K562 (cell line): Measurements from ENCODE around the gene AMOTL1. TPM values are rescaled to one million over a fixed set of nuclear protein-coding genes. Genes with fewer than 3 reads are reported as not detected.

Source experiments
- ATAC-seq: fragments of 200-7000 bp; cut with Tn5 transposase; 3 replicates; pipeline ENCODE4 v1.9.1; 2020; ENCODE audit warnings: moderate library complexity
- BruUV-seq: library from RNA; stranded (reverse); fragments of 400-500 nt; replicated peaks from 2 replicates; lab custom pipeline; 2021; lab: Mats Ljungman, UMichigan
- CTCF ChIA-PET: fragments of 300-600 bp; formaldehyde crosslinking; extraction: SDS; loops from one replicate; lab custom pipeline; 2021; ENCODE audit warnings: low intra/inter-chr PET ratio; lab: Yijun Ruan, JAX
- POLR2A ChIA-PET: fragments of 300-600, 350-650 bp; sonication (Branson Sonifier 250); formaldehyde crosslinking; extraction: SDS; loops from one replicate; lab custom pipeline; 2021; ENCODE audit warnings: antibody characterized with exemption, inconsistent platforms; lab: Yijun Ruan, JAX
- DNase-seq, 4 experiments: peaks; one replicate each; pipeline versions ENCODE4 v3.0.0 to v3.0.0-alpha.2; 2011 to 2018; ENCODE audit warnings: low spot score in 3 of 4, mixed read lengths in 3 of 4; ENCODE audit errors: extremely low read depth in 1 of 4
- FAIRE-seq: peaks from 2 replicates; lab custom pipeline; 2011; peaks lifted over from hg19 to GRCh38; lab: Jason Lieb, UNC
- H2AFZ ChIP-seq: 2 replicates; pipeline ENCODE4 v1.6.0; 2011; ENCODE audit warnings: low read depth, low read length, control low read depth, inconsistent platforms
- H3K27ac ChIP-seq: fragments of 200-600 bp; 3 replicates; pipeline ENCODE4 v1.8.0; 2011; ENCODE audit warnings: low read depth, mild to moderate bottlenecking, control low read depth, inconsistent platforms, low read length, moderate library complexity, mixed read lengths; ENCODE audit errors: extremely low read depth
- H3K27me3 ChIP-seq, 2 experiments: fragments of 300-600 bp in 1 of 2; 2 replicates in 1 of 2; 3 replicates in 1 of 2; pipeline versions ENCODE4 v1.6.0 to v1.8.0; 2011; ENCODE audit warnings: inconsistent platforms in 2 of 2, low read length in 2 of 2, mild to moderate bottlenecking in 1 of 2, mixed read lengths in 1 of 2, moderate library complexity in 1 of 2; ENCODE audit not compliant: control insufficient read depth in 2 of 2, insufficient read depth in 2 of 2
- H3K36me3 ChIP-seq: fragments of 300-600 bp; 3 replicates; pipeline ENCODE4 v1.8.0; 2011; ENCODE audit warnings: mild to moderate bottlenecking, low read length, inconsistent platforms; ENCODE audit not compliant: control insufficient read depth, insufficient read depth
- H3K4me1 ChIP-seq, 2 experiments: fragments of 200-600 bp in 1 of 2; replicated peaks in 1 of 2; 2 replicates in 1 of 2; 3 replicates in 1 of 2; pipeline versions ENCODE4 v1.5.1 to v1.8.0; 2011; ENCODE audit warnings: inconsistent platforms in 2 of 2, low read length in 2 of 2, mild to moderate bottlenecking in 1 of 2, mixed read lengths in 1 of 2, moderate library complexity in 1 of 2; ENCODE audit not compliant: control insufficient read depth in 2 of 2, insufficient read depth in 2 of 2
- H3K4me2 ChIP-seq: 2 replicates; pipeline ENCODE4 v1.6.1; 2011; ENCODE audit warnings: low read length, control low read depth, inconsistent platforms, mixed read lengths; ENCODE audit not compliant: insufficient read depth
- H3K4me3 ChIP-seq: fragments of 200-600 bp; sonication (generic), shearing (Covaris generic); 2 replicates; pipeline ENCODE4 v1.5.1; 2016; ENCODE audit warnings: control low read depth, inconsistent platforms
- H3K79me2 ChIP-seq: fragments of 200-600 bp; 3 replicates; pipeline ENCODE4 v1.8.0; 2011; ENCODE audit warnings: low read length, inconsistent platforms; ENCODE audit not compliant: control insufficient read depth, insufficient read depth
- H3K9ac ChIP-seq, 2 experiments: 2 replicates each; pipeline versions ENCODE4 v1.6.0 to v1.6.1; 2011; ENCODE audit warnings: low read depth in 2 of 2, low read length in 2 of 2, control low read depth in 1 of 2, inconsistent platforms in 1 of 2, mild to moderate bottlenecking in 1 of 2, mixed read lengths in 1 of 2; ENCODE audit not compliant: insufficient read depth in 1 of 2
- H3K9me1 ChIP-seq: one replicate; pipeline ENCODE4 v1.6.0; 2011; ENCODE audit warnings: inconsistent platforms, mild to moderate bottlenecking, low read length, moderate library complexity; ENCODE audit not compliant: control insufficient read depth, insufficient read depth
- H3K9me3 ChIP-seq: replicated peaks from 2 replicates; pipeline ENCODE4 v1.5.1; 2011; ENCODE audit warnings: low read depth, low read length, inconsistent platforms; ENCODE audit not compliant: control insufficient read depth, insufficient read depth
- H4K20me1 ChIP-seq: replicated peaks from 2 replicates; pipeline ENCODE4 v1.6.1; 2011; ENCODE audit warnings: low read length, inconsistent platforms, mixed read lengths; ENCODE audit not compliant: control insufficient read depth, insufficient read depth
- PCBP2 ChIP-seq: fragments of 200-400 bp; formaldehyde crosslinking; IDR thresholded peaks from 2 replicates; pipeline ENCODE4 v1.6.1; 2018; ENCODE audit warnings: low read length, low read depth, mild to moderate bottlenecking, moderate library complexity; ENCODE audit not compliant: poor library complexity, severe bottlenecking
- SETDB1 ChIP-seq: IDR thresholded peaks from one replicate; pipeline ENCODE4 v1.6.1; 2012; ENCODE audit warnings: low read length, control low read depth, inconsistent platforms
- TEAD4 ChIP-seq, 2 experiments: sonication (generic) in 1 of 2; formaldehyde crosslinking in 1 of 2; IDR thresholded peaks; 2 replicates each; pipeline versions ENCODE4 v1.6.1 to v1.8.0; 2012 to 2022; ENCODE audit warnings: borderline replicate concordance in 1 of 2, inconsistent platforms in 1 of 2, low read length in 1 of 2, mild to moderate bottlenecking in 1 of 2, missing genetic modification reagents in 1 of 2
- ZNF174 ChIP-seq: fragments of 250-450 bp; sonication (Bioruptor Pico); IDR thresholded peaks from 2 replicates; pipeline ENCODE4 v1.4.0; 2020; ENCODE audit warnings: mild to moderate bottlenecking
- ZNF780A ChIP-seq: fragments of 250-450 bp; sonication (Bioruptor Pico); IDR thresholded peaks from 2 replicates; pipeline ENCODE4 v1.5.0; 2021; ENCODE audit warnings: mild to moderate bottlenecking
- WGBS: fragments of 100-300 bp; shearing (Covaris generic); methylation state at CpG from one replicate; pipeline ENCODE4 v1.1.6; 2016; ENCODE audit warnings: low coverage, mixed read lengths; ENCODE audit not compliant: insufficient coverage; ENCODE audit errors: missing lambda C conversion rate; 5-methylcytosine and 5-hydroxymethylcytosine counted together
- in situ Hi-C: fragments of 300-500 bp; cut with MboI; formaldehyde crosslinking; loops from 4 replicates; pipeline ENCODE4 v1.15.0; 2018; ENCODE audit warnings: inconsistent platforms, mixed read lengths
- intact Hi-C: fragments of 100-400 bp; cut with micrococcal nuclease; formaldehyde crosslinking; loops from 2 replicates; pipeline ENCODE4 v1.14.2; 2022
- polyA plus RNA-seq, 8 experiments: library from polyadenylated mRNA; depleted of rRNA in 4 of 8; stranded (reverse) in 5 of 8; unstranded in 3 of 8; fragments of >200 nt; fragmentation: Nextera tagmentation in 2 of 8; fragmentation: Illumina TruSeq in 1 of 8; extraction: Ambion mirVana in 2 of 8; extraction: Trizol in 1 of 8; gene quantifications; 2 replicates each; pipeline versions ENCODE4 v1.2.1 to v1.2.3, GENCODE V29; 2011 to 2014; ENCODE audit warnings: inconsistent platforms in 1 of 8, missing spikeins in 1 of 8
- total RNA-seq, 7 experiments: library from RNA; depleted of rRNA in 6 of 7; stranded (reverse); fragments of >200 nt in 6 of 7; fragmentation: Illumina TruSeq in 2 of 7; extraction: Trizol in 2 of 7; gene quantifications; 2 replicates each; pipeline versions ENCODE4 v1.2.1 to v1.2.3, GENCODE V29; 2011 to 2021; ENCODE audit warnings: low replicate concordance in 1 of 7
- TF ChIP-seq, protein P1 (sequence below): fragments of 250-450 bp; sonication (Bioruptor Pico); IDR thresholded peaks from 2 replicates; pipeline ENCODE4 v1.8.0; 2022; ENCODE audit warnings: inconsistent platforms, mild to moderate bottlenecking, moderate library complexity, borderline replicate concordance
- TF ChIP-seq, protein P2 (sequence below): fragments of 200-600 bp; sonication (generic); IDR thresholded peaks from one replicate; pipeline ENCODE4 v1.6.1; 2012; ENCODE audit warnings: mild to moderate bottlenecking, low read depth, low read length, inconsistent platforms

The AMOTL1 gene
- total and polyA plus RNA-seq, 9 of the 15 experiments (the other 6 are each of a cell fraction or from before 2014, with no cell fraction given): 4.0 to 35.4 (median 14.0) TPM

GRCh38 chr11:94728541-94728940, 39.6 kb upstream of the AMOTL1 start:
- FAIRE-seq: no peak
- no peak overlapping the region for H3K9ac ChIP-seq
- H2AFZ ChIP-seq: no peak overlapping the region
- no TSS peak for BruUV-seq
- peaks cover 4 to 33% of the 10 kb centered on the region in 2 experiments; a peak in 4 of 5 replicates for H3K4me1 ChIP-seq
- H3K27me3 ChIP-seq: no peaks in the 10 kb centered on the region
- intact Hi-C loops: no loop called here
- POLR2A ChIA-PET: interaction anchor here (0.5 to 0.8 kb wide), 2 partner anchors 38 to 100 kb away, joined by 3 read pairs; no protein-coding TSS in a partner anchor
- H3K9me1 ChIP-seq: no peaks in the 10 kb centered on the region
- no peak for DNase-seq
- ATAC-seq: no peak
- H3K4me2 ChIP-seq: no peak overlapping the region
- no peaks in the 10 kb centered on the region for H3K79me2 ChIP-seq
- H3K4me3 ChIP-seq: no peak overlapping the region
- CTCF ChIA-PET: no interaction called here
- no peaks in the 10 kb centered on the region for H4K20me1 ChIP-seq
- H3K36me3 ChIP-seq: no peaks in the 10 kb centered on the region
- in situ Hi-C loops: no loop called here
- H3K9me3 ChIP-seq: no peaks in the 10 kb centered on the region
- WGBS: 20% methylated on average over 1 of the region's 1 CpG
- H3K27ac ChIP-seq: no peak overlapping the region
- TF ChIP-seq PCBP2 (no peak), SETDB1 (no peak), ZNF780A (CRISPR knock-in tag) (no peak), ZNF174 (CRISPR knock-in tag) (no peak), TEAD4 (IDR thresholded peaks at IDR 0.05; ENCODE audit: low read length) (no peak), TEAD4 (CRISPR knock-in tag; IDR thresholded peaks at IDR 0.05; ENCODE audit: borderline replicate concordance) (no peak)
- TF ChIP-seq, protein P1, sequence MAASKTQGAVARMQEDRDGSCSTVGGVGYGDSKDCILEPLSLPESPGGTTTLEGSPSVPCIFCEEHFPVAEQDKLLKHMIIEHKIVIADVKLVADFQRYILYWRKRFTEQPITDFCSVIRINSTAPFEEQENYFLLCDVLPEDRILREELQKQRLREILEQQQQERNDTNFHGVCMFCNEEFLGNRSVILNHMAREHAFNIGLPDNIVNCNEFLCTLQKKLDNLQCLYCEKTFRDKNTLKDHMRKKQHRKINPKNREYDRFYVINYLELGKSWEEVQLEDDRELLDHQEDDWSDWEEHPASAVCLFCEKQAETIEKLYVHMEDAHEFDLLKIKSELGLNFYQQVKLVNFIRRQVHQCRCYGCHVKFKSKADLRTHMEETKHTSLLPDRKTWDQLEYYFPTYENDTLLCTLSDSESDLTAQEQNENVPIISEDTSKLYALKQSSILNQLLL (CRISPR knock-in tag): no peak
- TF ChIP-seq, protein P2, sequence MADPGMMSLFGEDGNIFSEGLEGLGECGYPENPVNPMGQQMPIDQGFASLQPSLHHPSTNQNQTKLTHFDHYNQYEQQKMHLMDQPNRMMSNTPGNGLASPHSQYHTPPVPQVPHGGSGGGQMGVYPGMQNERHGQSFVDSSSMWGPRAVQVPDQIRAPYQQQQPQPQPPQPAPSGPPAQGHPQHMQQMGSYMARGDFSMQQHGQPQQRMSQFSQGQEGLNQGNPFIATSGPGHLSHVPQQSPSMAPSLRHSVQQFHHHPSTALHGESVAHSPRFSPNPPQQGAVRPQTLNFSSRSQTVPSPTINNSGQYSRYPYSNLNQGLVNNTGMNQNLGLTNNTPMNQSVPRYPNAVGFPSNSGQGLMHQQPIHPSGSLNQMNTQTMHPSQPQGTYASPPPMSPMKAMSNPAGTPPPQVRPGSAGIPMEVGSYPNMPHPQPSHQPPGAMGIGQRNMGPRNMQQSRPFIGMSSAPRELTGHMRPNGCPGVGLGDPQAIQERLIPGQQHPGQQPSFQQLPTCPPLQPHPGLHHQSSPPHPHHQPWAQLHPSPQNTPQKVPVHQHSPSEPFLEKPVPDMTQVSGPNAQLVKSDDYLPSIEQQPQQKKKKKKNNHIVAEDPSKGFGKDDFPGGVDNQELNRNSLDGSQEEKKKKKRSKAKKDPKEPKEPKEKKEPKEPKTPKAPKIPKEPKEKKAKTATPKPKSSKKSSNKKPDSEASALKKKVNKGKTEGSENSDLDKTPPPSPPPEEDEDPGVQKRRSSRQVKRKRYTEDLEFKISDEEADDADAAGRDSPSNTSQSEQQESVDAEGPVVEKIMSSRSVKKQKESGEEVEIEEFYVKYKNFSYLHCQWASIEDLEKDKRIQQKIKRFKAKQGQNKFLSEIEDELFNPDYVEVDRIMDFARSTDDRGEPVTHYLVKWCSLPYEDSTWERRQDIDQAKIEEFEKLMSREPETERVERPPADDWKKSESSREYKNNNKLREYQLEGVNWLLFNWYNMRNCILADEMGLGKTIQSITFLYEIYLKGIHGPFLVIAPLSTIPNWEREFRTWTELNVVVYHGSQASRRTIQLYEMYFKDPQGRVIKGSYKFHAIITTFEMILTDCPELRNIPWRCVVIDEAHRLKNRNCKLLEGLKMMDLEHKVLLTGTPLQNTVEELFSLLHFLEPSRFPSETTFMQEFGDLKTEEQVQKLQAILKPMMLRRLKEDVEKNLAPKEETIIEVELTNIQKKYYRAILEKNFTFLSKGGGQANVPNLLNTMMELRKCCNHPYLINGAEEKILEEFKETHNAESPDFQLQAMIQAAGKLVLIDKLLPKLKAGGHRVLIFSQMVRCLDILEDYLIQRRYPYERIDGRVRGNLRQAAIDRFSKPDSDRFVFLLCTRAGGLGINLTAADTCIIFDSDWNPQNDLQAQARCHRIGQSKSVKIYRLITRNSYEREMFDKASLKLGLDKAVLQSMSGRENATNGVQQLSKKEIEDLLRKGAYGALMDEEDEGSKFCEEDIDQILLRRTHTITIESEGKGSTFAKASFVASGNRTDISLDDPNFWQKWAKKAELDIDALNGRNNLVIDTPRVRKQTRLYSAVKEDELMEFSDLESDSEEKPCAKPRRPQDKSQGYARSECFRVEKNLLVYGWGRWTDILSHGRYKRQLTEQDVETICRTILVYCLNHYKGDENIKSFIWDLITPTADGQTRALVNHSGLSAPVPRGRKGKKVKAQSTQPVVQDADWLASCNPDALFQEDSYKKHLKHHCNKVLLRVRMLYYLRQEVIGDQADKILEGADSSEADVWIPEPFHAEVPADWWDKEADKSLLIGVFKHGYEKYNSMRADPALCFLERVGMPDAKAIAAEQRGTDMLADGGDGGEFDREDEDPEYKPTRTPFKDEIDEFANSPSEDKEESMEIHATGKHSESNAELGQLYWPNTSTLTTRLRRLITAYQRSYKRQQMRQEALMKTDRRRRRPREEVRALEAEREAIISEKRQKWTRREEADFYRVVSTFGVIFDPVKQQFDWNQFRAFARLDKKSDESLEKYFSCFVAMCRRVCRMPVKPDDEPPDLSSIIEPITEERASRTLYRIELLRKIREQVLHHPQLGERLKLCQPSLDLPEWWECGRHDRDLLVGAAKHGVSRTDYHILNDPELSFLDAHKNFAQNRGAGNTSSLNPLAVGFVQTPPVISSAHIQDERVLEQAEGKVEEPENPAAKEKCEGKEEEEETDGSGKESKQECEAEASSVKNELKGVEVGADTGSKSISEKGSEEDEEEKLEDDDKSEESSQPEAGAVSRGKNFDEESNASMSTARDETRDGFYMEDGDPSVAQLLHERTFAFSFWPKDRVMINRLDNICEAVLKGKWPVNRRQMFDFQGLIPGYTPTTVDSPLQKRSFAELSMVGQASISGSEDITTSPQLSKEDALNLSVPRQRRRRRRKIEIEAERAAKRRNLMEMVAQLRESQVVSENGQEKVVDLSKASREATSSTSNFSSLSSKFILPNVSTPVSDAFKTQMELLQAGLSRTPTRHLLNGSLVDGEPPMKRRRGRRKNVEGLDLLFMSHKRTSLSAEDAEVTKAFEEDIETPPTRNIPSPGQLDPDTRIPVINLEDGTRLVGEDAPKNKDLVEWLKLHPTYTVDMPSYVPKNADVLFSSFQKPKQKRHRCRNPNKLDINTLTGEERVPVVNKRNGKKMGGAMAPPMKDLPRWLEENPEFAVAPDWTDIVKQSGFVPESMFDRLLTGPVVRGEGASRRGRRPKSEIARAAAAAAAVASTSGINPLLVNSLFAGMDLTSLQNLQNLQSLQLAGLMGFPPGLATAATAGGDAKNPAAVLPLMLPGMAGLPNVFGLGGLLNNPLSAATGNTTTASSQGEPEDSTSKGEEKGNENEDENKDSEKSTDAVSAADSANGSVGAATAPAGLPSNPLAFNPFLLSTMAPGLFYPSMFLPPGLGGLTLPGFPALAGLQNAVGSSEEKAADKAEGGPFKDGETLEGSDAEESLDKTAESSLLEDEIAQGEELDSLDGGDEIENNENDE: no peak
